H1 (cell line): ENCODE measurements around the gene GSPT1. TPM values are rescaled to one million over a fixed set of nuclear protein-coding genes. Genes with fewer than 3 reads are reported as not detected.
A peak's percentile ranks its signal among the peaks of the same experiment; 100 is the strongest.

Source experiments
- CTCF ChIA-PET: fragments of 300-600 bp; sonication (Branson Sonifier 250); formaldehyde crosslinking; loops from one replicate; lab custom pipeline; 2021; ENCODE audit not compliant: partially characterized antibody; lab: Charles Lee
- POLR2A ChIA-PET: fragments of 300-600 bp; sonication (Branson Sonifier 250); formaldehyde crosslinking; loops from one replicate; lab custom pipeline; 2021; ENCODE audit warnings: inconsistent platforms; ENCODE audit not compliant: partially characterized antibody; lab: Charles Lee
- DNase-seq, 2 experiments: peaks; one replicate each; pipeline versions ENCODE4 v3.0.0 to v3.0.0-alpha.2; 2010 to 2022; ENCODE audit warnings: low spot score in 2 of 2, low read depth in 1 of 2, mixed read lengths in 1 of 2
- FAIRE-seq: peaks from 2 replicates; lab custom pipeline; 2011; peaks lifted over from hg19 to GRCh38; lab: Jason Lieb, UNC
- H2AFZ ChIP-seq: 2 replicates; pipeline ENCODE4 v1.8.1; 2012; ENCODE audit warnings: low read length, inconsistent platforms
- H2AK5ac ChIP-seq: 2 replicates; pipeline ENCODE4 v1.6.1; 2013; ENCODE audit warnings: low read depth, low read length
- H2BK120ac ChIP-seq: replicated peaks from 2 replicates; pipeline ENCODE3; 2013; ENCODE audit warnings: low read depth, low read length, inconsistent platforms
- H2BK12ac ChIP-seq: 2 replicates; pipeline ENCODE4 v1.6.1; 2013; ENCODE audit warnings: low read depth, low read length
- H2BK15ac ChIP-seq: 2 replicates; pipeline ENCODE4 v1.6.1; 2013; ENCODE audit warnings: low read length
- H2BK20ac ChIP-seq: 2 replicates; pipeline ENCODE4 v1.6.1; 2013; ENCODE audit warnings: low read length
- H2BK5ac ChIP-seq: 2 replicates; pipeline ENCODE4 v1.6.1; 2013; ENCODE audit warnings: low read depth, low read length
- H3K14ac ChIP-seq: 2 replicates; pipeline ENCODE4 v1.6.1; 2013; ENCODE audit warnings: inconsistent platforms; ENCODE audit not compliant: insufficient read length
- H3K18ac ChIP-seq: 2 replicates; pipeline ENCODE4 v1.6.1; 2013; ENCODE audit warnings: low read length; ENCODE audit errors: extremely low read depth
- H3K23ac ChIP-seq: 2 replicates; pipeline ENCODE4 v1.6.1; 2013; ENCODE audit warnings: inconsistent platforms; ENCODE audit not compliant: insufficient read length
- H3K23me2 ChIP-seq: 2 replicates; pipeline ENCODE4 v1.6.1; 2013; ENCODE audit warnings: low read depth, low read length
- H3K27ac ChIP-seq: 2 replicates; pipeline ENCODE4 v1.6.1; 2011; ENCODE audit warnings: low read depth, low read length, inconsistent platforms
- H3K27me3 ChIP-seq, 4 experiments: replicated peaks in 1 of 4; 1 replicate in 1 of 4; 2 replicates in 3 of 4; pipeline versions ENCODE4 v1.6.1 to v1.8.1; 2011 to 2013; ENCODE audit warnings: low read length in 3 of 4, mild to moderate bottlenecking in 3 of 4, inconsistent platforms in 2 of 4, mixed read lengths in 2 of 4, moderate library complexity in 1 of 4; ENCODE audit not compliant: control insufficient read depth in 3 of 4, insufficient read depth in 3 of 4; ENCODE audit errors: extremely low read depth in 1 of 4
- H3K36me3 ChIP-seq, 4 experiments: 2 replicates each; pipeline versions ENCODE4 v1.6.1 to v1.8.1; 2011 to 2013; ENCODE audit warnings: mild to moderate bottlenecking in 4 of 4, low read length in 3 of 4, moderate library complexity in 2 of 4, control low read depth in 1 of 4, inconsistent platforms in 1 of 4; ENCODE audit not compliant: insufficient read depth in 4 of 4, control insufficient read depth in 2 of 4
- H3K4ac ChIP-seq: replicated peaks from 2 replicates; pipeline ENCODE3; 2013; ENCODE audit warnings: low read length, low read depth, mixed read lengths, inconsistent platforms; ENCODE audit not compliant: insufficient read length
- H3K4me1 ChIP-seq, 4 experiments: replicated peaks in 1 of 4; 1 replicate in 1 of 4; 2 replicates in 3 of 4; pipeline versions ENCODE4 v1.6.1 to v1.8.1; 2011 to 2013; ENCODE audit warnings: low read length in 3 of 4, inconsistent platforms in 2 of 4, mixed read lengths in 1 of 4; ENCODE audit not compliant: insufficient read depth in 4 of 4, control insufficient read depth in 3 of 4
- H3K4me2 ChIP-seq, 2 experiments: 2 replicates each; pipeline versions ENCODE4 v1.6.1 to v1.8.1; 2011 to 2013; ENCODE audit warnings: low read depth in 2 of 2, low read length in 2 of 2, control low read depth in 1 of 2, inconsistent platforms in 1 of 2, mild to moderate bottlenecking in 1 of 2; ENCODE audit not compliant: insufficient read depth in 1 of 2
- H3K4me3 ChIP-seq, 4 experiments: fragments of 200-600, 300-600 bp in 1 of 4; sonication (generic), shearing (Covaris generic), sonication (Bioruptor Twin) in 1 of 4; 2 replicates each; pipeline versions ENCODE4 v1.5.1 to v1.8.1; 2011 to 2016; ENCODE audit warnings: low read length in 4 of 4, low read depth in 3 of 4, control low read depth in 2 of 4, inconsistent platforms in 2 of 4, mild to moderate bottlenecking in 2 of 4, mixed read lengths in 1 of 4, moderate library complexity in 1 of 4; ENCODE audit not compliant: insufficient read depth in 2 of 4; ENCODE audit errors: extremely low read depth in 1 of 4
- H3K56ac ChIP-seq: replicated peaks from 2 replicates; pipeline ENCODE3; 2013; ENCODE audit warnings: low read depth, mild to moderate bottlenecking, mixed read lengths, low read length, inconsistent platforms; ENCODE audit not compliant: insufficient read length
- H3K79me1 ChIP-seq: 2 replicates; pipeline ENCODE4 v1.6.1; 2013; ENCODE audit warnings: low read depth, low read length, control low read depth
- H3K79me2 ChIP-seq, 2 experiments: 2 replicates each; pipeline versions ENCODE4 v1.6.1 to v1.8.1; 2012 to 2013; ENCODE audit warnings: low read length in 2 of 2, mild to moderate bottlenecking in 2 of 2, inconsistent platforms in 1 of 2; ENCODE audit not compliant: insufficient read depth in 2 of 2, control insufficient read depth in 1 of 2
- H3K9ac ChIP-seq, 4 experiments: replicated peaks in 1 of 4; 1 replicate in 1 of 4; 2 replicates in 3 of 4; pipeline versions ENCODE4 v1.6.1 to v1.8.1; 2011 to 2013; ENCODE audit warnings: low read depth in 3 of 4, low read length in 3 of 4, control low read depth in 2 of 4, mild to moderate bottlenecking in 2 of 4, moderate library complexity in 2 of 4, inconsistent platforms in 1 of 4; ENCODE audit errors: extremely low read depth in 1 of 4
- H3K9me3 ChIP-seq, 2 experiments: 2 replicates each; pipeline versions ENCODE4 v1.6.1 to v1.8.1; 2012 to 2013; ENCODE audit warnings: mild to moderate bottlenecking in 2 of 2, moderate library complexity in 2 of 2, control low read depth in 1 of 2, inconsistent platforms in 1 of 2, low read depth in 1 of 2, low read length in 1 of 2, mixed read lengths in 1 of 2; ENCODE audit not compliant: insufficient read depth in 2 of 2
- H4K20me1 ChIP-seq, 2 experiments: replicated peaks in 1 of 2; 2 replicates each; pipeline versions ENCODE3 to v1.8.1; 2011 to 2013; ENCODE audit warnings: inconsistent platforms in 2 of 2, low read length in 2 of 2, mild to moderate bottlenecking in 1 of 2; ENCODE audit not compliant: insufficient read depth in 2 of 2, control insufficient read depth in 1 of 2
- H4K5ac ChIP-seq: 2 replicates; pipeline ENCODE4 v1.6.1; 2013; ENCODE audit warnings: low read length, low read depth, mixed read lengths, inconsistent platforms; ENCODE audit not compliant: insufficient read length
- H4K8ac ChIP-seq: 2 replicates; pipeline ENCODE4 v1.8.0; 2013; ENCODE audit warnings: mild to moderate bottlenecking, moderate library complexity, low read length, inconsistent platforms; ENCODE audit not compliant: insufficient read depth; ENCODE audit errors: extremely low read depth
- H4K91ac ChIP-seq: replicated peaks from 2 replicates; pipeline ENCODE3; 2013; ENCODE audit warnings: low read length, mixed read lengths, inconsistent platforms; ENCODE audit not compliant: insufficient read length
- ASH2L ChIP-seq: fragments of 200-600, 300-600 bp; sonication (generic); IDR thresholded peaks from one replicate; pipeline ENCODE4 v1.7.1; 2017; ENCODE audit warnings: low read length
- GTF2F1 ChIP-seq: IDR thresholded peaks from 2 replicates; pipeline ENCODE4 v1.6.1; 2012; ENCODE audit warnings: low read depth, low read length, improper control_type of control experiment, borderline replicate concordance
- KDM1A ChIP-seq: fragments of 200-600, 300-600 bp; sonication (generic); IDR thresholded peaks from 2 replicates; pipeline ENCODE4 v1.7.1; 2016; ENCODE audit warnings: mild to moderate bottlenecking, low read length, borderline replicate concordance
- YY1 ChIP-seq: IDR thresholded peaks from 2 replicates; pipeline ENCODE4 v1.6.1; 2011; ENCODE audit warnings: low read depth, mild to moderate bottlenecking, low read length
- WGBS, 2 experiments: shearing (Covaris generic) in 1 of 2; methylation state at CpG; one replicate each; pipeline versions ENCODE4 v1.1.6 to v1.1.7; 2013 to 2015; ENCODE audit warnings: low lambda C conversion rate in 2 of 2, mixed read lengths in 2 of 2, inconsistent platforms in 1 of 2, low coverage in 1 of 2, missing lambda C conversion rate in 1 of 2; ENCODE audit not compliant: insufficient replicate concordance in 2 of 2, insufficient coverage in 1 of 2, insufficient read length in 1 of 2; ENCODE audit errors: extremely low coverage in 1 of 2, missing lambda C conversion rate in 1 of 2; 5-methylcytosine and 5-hydroxymethylcytosine counted together
- polyA plus RNA-seq, 7 experiments: library from polyadenylated mRNA; depleted of rRNA in 3 of 7; stranded (reverse) in 5 of 7; unstranded in 2 of 7; fragments of >200 nt in 5 of 7; fragments of 200-250 nt in 2 of 7; gene quantifications; 1 replicate in 5 of 7; 2 replicates in 1 of 7; 4 replicates in 1 of 7; pipeline versions ENCODE4 v1.2.1 to v1.2.3, GENCODE V29; 2011 to 2013; ENCODE audit warnings: missing spikeins in 2 of 7, mixed read lengths in 2 of 7
- total RNA-seq: library from RNA; stranded (reverse); fragmentation: NEBNext Ultra II Directional; extraction: Animal tissue kit (Norgen Biotek cat#: 25700); gene quantifications from 2 replicates; pipeline ENCODE4 v1.2.1, GENCODE V29; 2021

Gene GSPT1
- total and polyA plus RNA-seq, 2 of the 8 experiments (the other 6 are each of a cell fraction or from before 2014, with no cell fraction given) = 51.0 to 204 TPM

DNA sequence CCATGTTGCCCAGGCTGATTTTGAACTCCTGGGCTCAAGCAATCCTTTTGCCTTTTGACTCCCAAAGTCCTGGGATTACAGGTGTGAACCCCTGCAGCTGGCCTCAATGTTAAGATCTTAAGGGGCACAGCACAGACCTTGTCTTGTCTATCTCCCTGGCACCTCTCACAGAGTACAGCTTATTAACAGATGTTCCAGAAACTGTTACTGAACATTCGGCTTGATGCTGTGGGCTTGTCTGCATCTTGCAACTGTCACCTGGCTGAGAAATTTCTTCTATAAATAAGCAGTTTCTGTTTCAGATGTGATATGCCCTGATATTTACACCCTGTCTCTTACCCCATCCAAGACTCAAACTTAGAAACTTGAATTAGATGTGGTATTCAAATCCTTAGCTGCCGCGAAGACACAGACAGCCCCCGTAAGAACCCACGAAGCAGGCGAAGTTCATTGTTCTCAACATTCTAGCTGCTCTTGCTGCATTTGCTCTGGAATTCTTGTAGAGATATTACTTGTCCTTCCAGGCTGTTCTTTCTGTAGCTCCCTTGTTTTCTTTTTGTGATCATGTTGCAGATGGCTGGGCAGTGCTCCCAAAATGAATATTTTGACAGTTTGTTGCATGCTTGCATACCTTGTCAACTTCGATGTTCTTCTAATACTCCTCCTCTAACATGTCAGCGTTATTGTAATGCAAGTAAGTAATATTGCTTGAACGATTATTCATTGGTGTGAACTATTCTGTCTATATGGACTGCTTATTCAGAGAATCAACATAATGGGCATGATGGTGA lies 49.2 kb upstream of the GSPT1 start, which contains the start of gene TNFRSF17:
TSS of gene TNFRSF17 (plus strand) at position 450 of the 791 bp plus-strand sequence. CDS start at position 565, 115 bp downstream.
- no peak within 1 kb of the TSS for H3K4me3 ChIP-seq
- H4K5ac ChIP-seq = no peak within 1 kb of the TSS
- H3K27me3 ChIP-seq = no peaks in the 10 kb centered on the region
- peaks cover 0 to 2% of the 10 kb centered on the region in 2 experiments for H4K20me1 ChIP-seq
- peak within 1 kb of the TSS; percentile 67; the same call in 1 of the 2 replicates for H2AFZ ChIP-seq
- CTCF ChIA-PET = interaction anchor here (1.1 to 3.2 kb wide), 3 partner anchors 16 to 103 kb away, joined by 4 to 12 read pairs (median 8); no protein-coding TSS in a partner anchor
- no peaks in the 10 kb centered on the region for H3K23me2 ChIP-seq
- H2BK120ac ChIP-seq = no peak within 1 kb of the TSS
- no peaks in the 10 kb centered on the region for H3K4me1 ChIP-seq
- no peaks in the 10 kb centered on the region for H3K9me3 ChIP-seq
- no peak within 1 kb of the TSS for H2AK5ac ChIP-seq
- H3K4ac ChIP-seq = no peak within 1 kb of the TSS
- no peak within 1 kb of the TSS for H2BK15ac ChIP-seq
- H3K9ac ChIP-seq = no peak within 1 kb of the TSS
- no peak within 1 kb of the TSS for H4K8ac ChIP-seq
- no peak for DNase-seq
- H3K79me1 ChIP-seq = no peaks in the 10 kb centered on the region
- H3K4me2 ChIP-seq = no peak within 1 kb of the TSS
- POLR2A ChIA-PET = no interaction called here
- H3K18ac ChIP-seq = no peak within 1 kb of the TSS
- no peaks in the 10 kb centered on the region for H3K36me3 ChIP-seq
- peak within 1 kb of the TSS; percentile 55 for H4K91ac ChIP-seq
- H2BK5ac ChIP-seq = no peak within 1 kb of the TSS
- TF ChIP-seq YY1 (no peak), ASH2L (no peak), KDM1A (no peak), GTF2F1 (no peak)
- TF ChIP-seq, all 59 proteins: peak for 0
- no peak within 1 kb of the TSS for H3K27ac ChIP-seq
- no peak within 1 kb of the TSS for H3K23ac ChIP-seq
- no peak within 1 kb of the TSS for H3K56ac ChIP-seq
- H3K14ac ChIP-seq = no peak within 1 kb of the TSS
- H3K79me2 ChIP-seq = no peaks in the 10 kb centered on the region
- no peak within 1 kb of the TSS for H2BK20ac ChIP-seq
- no peak for FAIRE-seq
- WGBS, 2 experiments = 79% methylated on average over 9 of the region's 9 CpGs; no CpG with 5 or more reads in 1 of the 2 experiments
- no peak within 1 kb of the TSS for H2BK12ac ChIP-seq
